GM19463 (cell line): ENCODE data around the gene THADA.
"Not testable (repeated sequence)": the region's sequence is repeated elsewhere in the genome, so short reads cannot be mapped to it uniquely, and the experiment has no call there.

Experiments
- ATAC-seq: cut with Tn5 transposase; IDR thresholded peaks from one replicate; pipeline ENCODE4 v1.9.1; 2021; ENCODE audit warnings: mild to moderate bottlenecking, moderate library complexity; ENCODE audit not compliant: unreplicated experiment

The THADA gene

DNA sequence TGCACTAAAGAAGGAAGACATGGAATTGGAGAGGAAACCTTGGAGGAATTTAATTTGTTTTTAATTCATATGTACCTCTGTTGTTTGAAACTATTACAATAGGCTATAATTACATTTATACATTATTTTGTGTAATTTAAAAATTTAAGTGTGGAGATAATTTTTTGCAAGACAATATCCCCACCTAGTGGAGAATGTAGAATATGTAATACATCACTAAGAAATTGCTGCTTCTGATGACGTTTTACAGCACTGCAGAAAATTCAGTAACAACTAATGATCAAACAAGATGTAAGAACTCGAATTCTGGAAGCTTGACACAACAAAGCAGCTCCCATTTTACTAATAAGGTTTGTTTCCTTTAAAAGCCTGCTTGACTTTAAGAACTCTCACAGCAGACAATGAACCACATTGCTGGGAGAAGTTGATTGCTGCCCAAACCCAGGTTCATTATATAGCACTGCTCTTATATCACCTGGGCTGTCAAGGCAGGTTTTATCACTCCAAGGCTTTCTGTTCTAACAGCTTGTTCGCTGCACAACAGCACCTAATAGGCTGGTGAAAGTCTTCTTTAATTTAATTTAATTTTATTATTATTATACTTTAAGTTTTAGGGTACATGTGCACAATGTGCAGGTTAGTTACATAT lies 53.4 kb downstream of the THADA start:
- no peak for ATAC-seq

GRCh38 chr2:43541165-43541564 lies 54.7 kb downstream of the THADA start:
- ATAC-seq = no peak

- no peak for ATAC-seq
Measured at GRCh38 chr2:43540021-43540779, 55.6 kb downstream of the THADA start.

GRCh38 chr2:43539436-43539835 lies 56.4 kb downstream of the THADA start:
- ATAC-seq = no peak

DNA sequence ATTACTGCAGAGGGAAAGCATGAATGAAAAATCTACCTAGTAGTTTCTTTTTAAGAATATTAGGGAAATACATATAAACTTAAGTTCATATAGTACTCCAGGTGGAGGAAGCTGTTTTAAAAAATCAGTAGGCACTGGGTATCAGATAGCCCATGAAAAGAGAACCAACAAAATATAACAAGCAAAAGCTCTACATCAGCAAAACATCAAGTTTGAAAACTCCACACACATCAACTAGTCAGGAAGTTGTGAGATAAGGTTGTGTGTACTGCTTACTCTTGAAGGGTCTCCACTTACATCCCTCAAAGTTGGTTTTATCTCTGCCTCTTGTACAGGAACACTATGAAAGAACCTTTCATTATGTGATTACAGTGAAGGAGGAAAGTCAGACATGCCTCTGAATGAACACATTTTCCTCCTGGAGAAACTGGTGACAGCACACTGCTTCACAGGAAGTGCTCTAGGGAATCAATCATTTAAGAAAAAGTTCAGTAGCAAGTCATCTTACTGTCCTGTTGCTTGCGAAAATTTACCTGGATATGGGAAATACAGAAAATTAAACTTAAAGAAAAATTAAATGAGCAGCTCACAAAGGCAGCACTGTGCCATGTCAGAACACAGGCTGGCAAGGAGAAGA lies 57.7 kb downstream of the THADA start:
- no peak for ATAC-seq

DNA sequence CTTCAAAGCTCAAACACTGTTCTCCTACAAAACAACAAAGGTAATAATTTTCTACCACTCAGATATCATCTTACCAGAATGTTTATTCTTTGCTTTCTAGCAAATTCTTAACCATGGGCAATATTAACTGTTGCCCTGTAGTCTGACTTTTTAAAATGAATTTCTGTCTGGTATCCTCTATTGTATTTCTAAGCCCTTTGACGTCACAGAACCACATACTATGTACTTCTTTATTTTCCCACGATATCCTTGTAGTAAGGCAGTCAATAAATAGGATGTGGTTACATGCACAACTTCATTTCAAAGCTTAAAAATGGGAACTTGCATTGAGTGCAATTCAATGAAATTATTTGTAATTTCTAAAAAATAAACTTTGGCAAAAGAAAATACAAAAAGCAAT lies 58.7 kb downstream of the THADA start:
- no peak for ATAC-seq

- no peak for ATAC-seq
Measured at GRCh38 chr2:43534569-43534968, 61.3 kb downstream of the THADA start.

DNA sequence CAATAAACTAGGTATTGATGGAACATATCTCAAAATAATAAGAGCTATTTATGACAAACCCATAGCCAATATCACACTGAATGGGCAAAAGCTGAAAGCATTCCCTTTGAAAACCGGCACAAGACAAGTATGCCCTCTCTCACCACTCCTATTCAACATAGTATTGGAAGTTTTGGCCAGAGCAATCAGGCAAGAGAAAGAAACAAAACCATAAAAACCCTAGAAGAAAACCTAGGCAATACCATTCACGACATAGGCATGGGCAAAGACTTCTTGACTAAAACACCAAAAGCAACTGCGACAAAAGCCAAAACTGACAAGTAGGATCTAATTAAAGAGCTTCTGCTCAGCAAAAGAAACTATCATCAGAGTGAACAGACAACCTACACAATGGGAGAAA lies 63.3 kb downstream of the THADA start:
- ATAC-seq = not testable (repeated sequence)

- no peak for ATAC-seq
Measured at GRCh38 chr2:43531251-43531650, 64.6 kb downstream of the THADA start.

- ATAC-seq = no peak
Measured at GRCh38 chr2:43526994-43527393, 68.8 kb downstream of the THADA start.

- no peak for ATAC-seq
Measured at GRCh38 chr2:43525506-43525905, 70.3 kb downstream of the THADA start.

GRCh38 chr2:43524177-43524965 lies 71.5 kb downstream of the THADA start:
- no peak for ATAC-seq

- ATAC-seq = no peak
Measured at GRCh38 chr2:43522177-43522576, 73.7 kb downstream of the THADA start.

- no peak for ATAC-seq
Measured at GRCh38 chr2:43521568-43521967, 74.3 kb downstream of the THADA start.

DNA sequence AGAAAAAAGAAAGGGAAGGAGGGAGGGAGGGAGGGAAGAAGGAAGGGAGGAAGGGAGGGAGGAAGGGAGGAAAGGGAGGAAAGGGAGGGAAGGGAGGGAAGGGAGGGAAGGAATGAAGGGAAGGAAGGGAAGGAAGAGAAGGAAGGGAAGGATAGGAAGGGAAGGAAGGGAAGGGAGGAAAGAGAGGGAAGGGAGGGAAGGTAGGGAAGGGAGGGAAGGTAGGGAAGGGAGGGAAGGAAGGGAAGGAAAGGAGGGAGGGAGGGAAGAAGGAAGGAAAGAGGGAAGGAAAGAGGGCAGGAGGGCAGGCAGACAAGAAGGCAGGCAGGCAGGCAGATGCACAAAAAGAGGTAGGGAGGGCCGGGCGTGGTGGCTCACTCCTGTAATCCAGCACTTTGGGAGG lies 74.9 kb downstream of the THADA start:
- ATAC-seq = no peak

DNA sequence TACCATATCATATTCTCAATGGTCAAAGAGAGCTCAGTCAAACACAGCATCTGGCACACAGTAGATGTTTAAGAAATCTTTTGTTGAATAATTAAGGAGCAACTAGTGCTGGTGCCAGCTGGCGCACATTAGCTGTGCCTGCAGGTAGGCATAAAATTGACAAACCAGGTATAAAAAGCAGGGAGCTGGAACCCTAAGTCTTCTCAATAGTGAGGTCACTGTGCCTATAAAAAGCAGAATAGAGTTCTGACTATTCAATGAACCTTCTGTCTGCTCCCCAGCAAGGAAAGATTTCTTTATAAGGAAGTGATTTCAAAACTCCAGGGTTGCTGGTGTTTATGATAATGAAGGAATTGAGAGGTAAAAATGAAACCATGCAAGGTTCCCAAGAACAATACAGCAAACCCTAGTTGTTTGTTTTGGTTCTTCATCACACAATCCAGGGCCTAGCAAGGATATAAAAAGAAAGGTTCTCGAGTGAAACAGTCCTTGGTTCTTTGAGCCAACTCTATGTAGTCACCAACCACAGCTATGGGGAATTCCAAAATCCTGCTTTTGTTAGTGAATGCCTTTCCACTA lies 76.1 kb downstream of the THADA start:
- ATAC-seq = no peak

DNA sequence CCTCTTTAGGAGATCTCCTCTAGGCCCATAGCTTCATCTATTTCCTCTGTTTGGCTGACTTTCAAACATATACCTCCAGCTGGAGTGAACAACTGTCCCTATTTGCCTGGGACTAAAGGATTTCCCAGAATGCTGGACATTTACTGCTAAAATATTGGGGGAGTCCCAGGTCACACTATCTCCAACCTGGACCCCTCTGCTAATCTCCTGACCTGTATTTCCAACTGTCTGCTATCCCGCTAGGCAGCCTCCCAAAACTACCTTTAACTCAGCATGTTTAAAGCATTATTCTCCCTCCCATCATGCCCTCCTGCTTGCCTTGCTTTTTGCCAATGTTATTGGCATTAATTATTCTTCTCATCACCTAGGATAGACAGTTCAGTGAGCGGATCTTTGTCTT lies 77.1 kb downstream of the THADA start:
- ATAC-seq = no peak

DNA sequence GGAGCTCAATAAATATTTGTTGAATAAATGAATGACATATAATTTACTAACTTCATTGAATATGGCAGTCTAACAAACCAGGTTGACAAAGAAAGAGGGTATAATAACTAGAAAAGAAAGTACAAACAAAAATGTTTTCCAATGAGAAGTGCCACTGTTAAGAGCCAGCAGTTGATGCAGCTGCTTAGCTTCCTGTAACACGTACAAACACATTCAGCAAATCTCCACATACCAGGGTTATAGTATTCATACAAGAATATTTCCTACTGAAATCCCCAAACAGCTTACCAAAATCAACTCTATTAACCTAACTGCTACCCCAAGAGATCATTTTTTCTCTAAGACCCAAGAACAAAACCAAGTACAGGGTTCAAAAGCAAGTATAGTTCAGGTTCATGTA lies 77.7 kb downstream of the THADA start:
- ATAC-seq = no peak

GRCh38 chr2:43515807-43516497 lies 79.9 kb downstream of the THADA start:
- ATAC-seq = no peak

- no peak for ATAC-seq
Measured at GRCh38 chr2:43515248-43515647, 80.6 kb downstream of the THADA start.
